ENCODE measurements around the gene ZFHX3. TPM values are rescaled to one million over a fixed set of nuclear protein-coding genes. Genes with fewer than 3 reads are reported as not detected.
A peak's percentile ranks its signal among the peaks of the same experiment; 100 is the strongest.

ZFHX3 gene
- total RNA-seq, 1 donor from 2014 or later = 40.1 TPM

DNA sequence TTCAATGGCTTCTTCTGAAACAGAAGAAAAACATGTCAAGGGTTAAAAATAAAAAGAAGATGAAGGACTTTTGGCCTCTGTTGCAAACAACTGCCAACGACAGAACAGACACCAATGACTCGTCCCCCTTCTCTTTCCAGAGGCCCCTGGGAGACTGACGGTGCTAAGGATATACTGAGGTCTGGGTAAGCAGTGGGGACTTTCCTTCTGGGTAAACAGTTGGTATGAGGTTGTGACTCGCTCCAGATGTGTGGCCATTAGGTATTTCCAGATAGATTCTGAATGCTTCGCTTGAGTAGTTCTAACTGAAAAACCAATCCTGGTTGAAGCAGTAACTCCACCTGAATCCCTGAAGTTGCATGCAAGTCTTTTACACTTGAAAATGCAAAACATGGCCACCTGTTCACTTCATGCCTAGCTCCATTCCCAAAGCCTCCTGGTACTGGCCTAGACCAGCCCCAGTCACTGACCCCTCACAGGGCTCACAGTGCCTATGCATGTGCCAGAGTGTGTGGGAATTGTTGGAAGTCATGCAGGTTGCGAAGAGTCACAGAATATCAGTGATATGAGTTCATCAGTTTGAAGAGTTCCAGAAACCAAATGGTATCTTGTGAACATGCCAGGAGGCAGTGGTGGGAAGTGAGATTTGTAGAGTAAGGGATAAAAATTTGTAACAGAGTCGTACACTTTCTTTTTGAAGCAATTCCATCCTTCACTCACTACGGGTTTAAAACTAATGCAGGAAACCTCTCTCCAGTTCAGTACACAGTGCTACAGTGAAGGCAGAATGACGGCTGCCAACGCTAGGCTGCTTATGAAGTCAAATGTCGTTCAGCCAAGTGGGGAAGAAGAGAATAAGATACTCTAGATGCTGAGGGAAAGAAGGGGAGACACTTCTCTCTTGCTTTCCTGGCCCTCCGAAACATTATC, 217.8 kb downstream of the ZFHX3 start:
- no peak overlapping the region for H3K4me3 Mint-ChIP-seq
- H3K9me3 Mint-ChIP-seq = no peaks in the 10 kb centered on the region
- peaks cover 5% of the 10 kb centered on the region for H3K36me3 Mint-ChIP-seq (ENCODE audit: low read depth)
- H3K4me1 Mint-ChIP-seq = peaks cover 25% of the 10 kb centered on the region
- no peak for DNase-seq (ENCODE audit: low read depth, low spot score)
- TF ChIP-seq, protein P1, sequence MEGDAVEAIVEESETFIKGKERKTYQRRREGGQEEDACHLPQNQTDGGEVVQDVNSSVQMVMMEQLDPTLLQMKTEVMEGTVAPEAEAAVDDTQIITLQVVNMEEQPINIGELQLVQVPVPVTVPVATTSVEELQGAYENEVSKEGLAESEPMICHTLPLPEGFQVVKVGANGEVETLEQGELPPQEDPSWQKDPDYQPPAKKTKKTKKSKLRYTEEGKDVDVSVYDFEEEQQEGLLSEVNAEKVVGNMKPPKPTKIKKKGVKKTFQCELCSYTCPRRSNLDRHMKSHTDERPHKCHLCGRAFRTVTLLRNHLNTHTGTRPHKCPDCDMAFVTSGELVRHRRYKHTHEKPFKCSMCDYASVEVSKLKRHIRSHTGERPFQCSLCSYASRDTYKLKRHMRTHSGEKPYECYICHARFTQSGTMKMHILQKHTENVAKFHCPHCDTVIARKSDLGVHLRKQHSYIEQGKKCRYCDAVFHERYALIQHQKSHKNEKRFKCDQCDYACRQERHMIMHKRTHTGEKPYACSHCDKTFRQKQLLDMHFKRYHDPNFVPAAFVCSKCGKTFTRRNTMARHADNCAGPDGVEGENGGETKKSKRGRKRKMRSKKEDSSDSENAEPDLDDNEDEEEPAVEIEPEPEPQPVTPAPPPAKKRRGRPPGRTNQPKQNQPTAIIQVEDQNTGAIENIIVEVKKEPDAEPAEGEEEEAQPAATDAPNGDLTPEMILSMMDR (conservative IDR thresholded peaks at IDR 0.05) = no peak
- peak overlapping the region; percentile 38 for H3K27ac Mint-ChIP-seq (ENCODE audit: unreplicated experiment)
- no peaks in the 10 kb centered on the region for H3K27me3 Mint-ChIP-seq (ENCODE audit: low read depth)

DNA sequence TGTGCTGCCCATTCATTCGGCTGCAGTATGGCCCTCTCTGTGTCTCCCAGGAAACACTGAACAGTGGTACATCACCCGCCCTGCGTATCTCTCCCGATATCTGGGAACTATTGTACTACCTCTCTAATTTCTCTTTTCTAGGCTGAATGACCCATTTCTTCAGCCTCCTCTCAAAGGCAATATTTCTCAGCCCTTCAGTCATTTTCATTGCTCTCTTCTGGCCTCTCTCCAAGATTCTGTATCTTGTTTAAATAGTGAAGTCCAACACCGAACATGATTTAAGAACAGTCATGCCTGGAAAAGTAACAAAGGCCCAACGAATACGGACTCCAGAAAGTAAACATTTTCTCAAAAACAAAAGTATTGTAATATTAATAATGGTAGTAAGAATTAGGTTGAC, 220.1 kb downstream of the ZFHX3 start:
- H3K36me3 Mint-ChIP-seq (ENCODE audit: low read depth) = peaks cover 5% of the 10 kb centered on the region
- DNase-seq (ENCODE audit: low read depth, low spot score) = no peak
- H3K27me3 Mint-ChIP-seq (ENCODE audit: low read depth) = no peaks in the 10 kb centered on the region
- no peaks in the 10 kb centered on the region for H3K9me3 Mint-ChIP-seq
- peaks cover 11% of the 10 kb centered on the region for H3K4me1 Mint-ChIP-seq
- TF ChIP-seq, protein P1 (conservative IDR thresholded peaks at IDR 0.05) = no peak
- H3K4me3 Mint-ChIP-seq = no peak overlapping the region
- peak overlapping the region; percentile 51 for H3K27ac Mint-ChIP-seq (ENCODE audit: unreplicated experiment)

DNA sequence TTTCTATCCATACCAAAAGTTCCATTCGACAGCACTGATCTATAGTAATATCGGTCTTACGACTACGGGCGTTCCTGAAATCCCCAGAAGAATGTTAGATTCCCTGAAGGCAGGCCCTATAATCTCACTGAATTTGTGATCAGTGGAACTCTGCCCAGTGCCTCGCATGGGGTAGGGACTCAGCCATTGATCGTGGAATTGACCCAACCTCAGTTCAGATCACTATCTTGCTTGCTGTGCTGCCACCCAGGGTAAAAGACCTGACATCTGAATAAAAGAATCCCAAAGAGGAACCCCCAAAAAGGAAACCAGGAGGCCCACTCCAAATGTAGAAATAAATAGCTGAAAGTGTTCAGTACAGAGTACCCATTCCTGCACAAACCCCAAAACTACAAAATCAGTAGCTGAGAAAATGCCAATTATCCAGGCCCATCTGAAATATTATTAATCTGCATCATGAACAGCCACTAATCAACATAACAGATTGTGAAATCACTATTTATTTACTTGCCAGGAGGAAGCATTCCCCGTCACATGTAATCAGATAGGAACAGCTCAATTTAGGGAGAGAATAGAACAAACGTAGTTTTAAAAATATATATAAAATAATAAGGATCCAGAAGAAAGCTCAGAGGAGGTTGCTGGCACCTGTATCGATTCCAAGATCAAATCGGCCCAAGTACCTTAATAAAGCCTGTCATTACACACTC, 221.9 kb downstream of the ZFHX3 start:
- no peak for DNase-seq (ENCODE audit: low read depth, low spot score)
- TF ChIP-seq, protein P1 (conservative IDR thresholded peaks at IDR 0.05) = no peak
- Mint-ChIP-seq H3K36me3 (ENCODE audit: low read depth) (peaks cover 5% of the 10 kb centered on the region), H3K4me3 (no peak overlapping the region), H3K4me1 (peaks cover 4% of the 10 kb centered on the region), H3K27me3 (ENCODE audit: low read depth) (no peaks in the 10 kb centered on the region), H3K9me3 (no peaks in the 10 kb centered on the region), H3K27ac (ENCODE audit: unreplicated experiment) (no peak overlapping the region)

DNA sequence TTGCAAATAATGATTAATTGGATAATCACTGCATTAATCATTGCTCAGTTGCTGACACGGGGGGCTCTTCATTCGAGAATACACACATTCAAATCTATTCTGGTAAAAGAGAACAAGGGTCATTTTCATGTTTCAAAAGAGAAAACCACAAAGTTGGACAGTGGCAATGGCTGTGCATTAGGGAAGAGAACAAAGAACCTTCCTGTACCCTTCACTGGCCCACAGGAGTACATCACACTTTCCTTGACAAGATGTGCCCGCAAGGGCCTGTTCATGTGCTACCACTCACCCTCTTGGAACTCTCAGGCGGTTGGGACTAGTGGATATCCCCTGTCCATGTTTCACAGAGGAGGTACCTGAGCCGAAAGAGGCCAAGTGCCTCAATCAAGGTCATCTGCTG, 223.2 kb downstream of the ZFHX3 start:
- Mint-ChIP-seq H3K9me3 (no peaks in the 10 kb centered on the region), H3K27me3 (ENCODE audit: low read depth) (no peaks in the 10 kb centered on the region), H3K27ac (ENCODE audit: unreplicated experiment) (no peak overlapping the region), H3K36me3 (ENCODE audit: low read depth) (peaks cover 5% of the 10 kb centered on the region), H3K4me1 (peaks cover 4% of the 10 kb centered on the region), H3K4me3 (no peak overlapping the region)
- DNase-seq (ENCODE audit: low read depth, low spot score) = no peak
- TF ChIP-seq, protein P1 (conservative IDR thresholded peaks at IDR 0.05) = no peak

DNA sequence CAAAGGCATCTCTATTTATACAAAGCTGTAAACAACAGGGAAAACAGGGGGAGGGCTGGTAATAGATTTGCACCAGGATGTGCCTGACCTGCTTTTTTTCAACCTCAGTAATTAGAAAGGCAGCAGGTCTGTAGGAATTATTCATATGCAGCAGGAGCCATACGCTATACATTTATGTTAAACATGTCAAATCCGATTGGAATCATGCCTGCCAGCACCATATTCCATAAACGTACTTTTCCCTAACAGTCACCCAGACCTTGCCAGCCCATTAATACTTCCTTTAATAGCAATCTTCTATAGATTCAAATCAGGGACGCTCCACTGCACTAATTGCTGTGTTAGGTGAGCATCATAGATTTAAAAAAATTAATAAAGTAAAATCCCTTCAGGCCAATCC, 223.9 kb downstream of the ZFHX3 start:
- TF ChIP-seq, protein P1 (conservative IDR thresholded peaks at IDR 0.05) = no peak
- no peak overlapping the region for H3K27ac Mint-ChIP-seq (ENCODE audit: unreplicated experiment)
- no peaks in the 10 kb centered on the region for H3K9me3 Mint-ChIP-seq
- no peak for DNase-seq (ENCODE audit: low read depth, low spot score)
- no peak overlapping the region for H3K4me3 Mint-ChIP-seq
- H3K27me3 Mint-ChIP-seq (ENCODE audit: low read depth) = no peaks in the 10 kb centered on the region
- H3K4me1 Mint-ChIP-seq = peaks cover 4% of the 10 kb centered on the region
- peaks cover under 1% of the 10 kb centered on the region for H3K36me3 Mint-ChIP-seq (ENCODE audit: low read depth)
